Measurements from ENCODE around the gene ERGIC1. TPM values are rescaled to one million over a fixed set of nuclear protein-coding genes. Genes with fewer than 3 reads are reported as not detected.
A peak's percentile ranks its signal among the peaks of the same experiment; 100 is the strongest.

The ERGIC1 gene
- polyA plus RNA-seq, 1 donor from 2014 or later: 59.1 TPM

DNA sequence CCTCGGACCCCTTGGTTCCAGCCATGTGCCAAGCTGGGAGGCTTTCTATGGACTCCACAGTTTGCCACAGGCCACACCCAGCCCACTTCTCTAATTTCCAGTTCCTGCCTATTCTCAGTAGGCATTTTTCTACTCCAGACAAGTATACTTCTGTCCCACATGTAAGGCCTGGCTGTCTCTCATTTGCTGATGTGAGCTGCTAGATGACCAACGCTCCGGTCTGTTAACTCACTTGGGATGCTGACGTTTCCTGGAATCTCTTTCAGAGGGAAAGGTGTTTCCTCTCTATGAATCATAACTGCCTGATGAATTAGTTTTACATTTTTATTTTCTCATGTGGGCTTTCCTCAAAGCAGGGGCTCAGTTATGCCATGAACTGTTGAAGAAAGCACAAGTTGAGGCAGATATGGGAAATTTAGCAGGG, 36.3 kb downstream of the ERGIC1 start:
- H3F3A ChIP-seq (ENCODE audit: insufficient read depth, low read length, poor library complexity, severe bottlenecking): no peaks in the 10 kb centered on the region
- H3K9ac ChIP-seq (ENCODE audit: low read length): no peak overlapping the region
- no peaks in the 10 kb centered on the region for H3K36me3 ChIP-seq (ENCODE audit: insufficient read depth, low read length)
- H3K27ac ChIP-seq (ENCODE audit: low read length): no peak overlapping the region
- no peaks in the 10 kb centered on the region for H4K20me1 ChIP-seq (ENCODE audit: insufficient read depth)
- no peaks in the 10 kb centered on the region for H3K27me3 ChIP-seq (ENCODE audit: insufficient read depth, low read depth, low read length)
- no peaks in the 10 kb centered on the region for H3K9me3 ChIP-seq (ENCODE audit: low read length)
- TF ChIP-seq TAF1 (IDR thresholded peaks at IDR 0.05; ENCODE audit: low read depth) (no peak), SMC3 (conservative IDR thresholded peaks at IDR 0.05; ENCODE audit: poor library complexity) (no peak), MXI1 (conservative IDR thresholded peaks at IDR 0.05; ENCODE audit: poor library complexity, severe bottlenecking) (no peak), RAD21 (conservative IDR thresholded peaks at IDR 0.05) (no peak), POLR2AphosphoS5 (IDR thresholded peaks at IDR 0.05) (no peak), EP300 (conservative IDR thresholded peaks at IDR 0.05; ENCODE audit: poor library complexity, severe bottlenecking) (no peak), EZH2 (IDR thresholded peaks at IDR 0.05; ENCODE audit: borderline replicate concordance, insufficient read depth, low read length, poor library complexity, severe bottlenecking) (no peak)
- TF ChIP-seq, protein P1, sequence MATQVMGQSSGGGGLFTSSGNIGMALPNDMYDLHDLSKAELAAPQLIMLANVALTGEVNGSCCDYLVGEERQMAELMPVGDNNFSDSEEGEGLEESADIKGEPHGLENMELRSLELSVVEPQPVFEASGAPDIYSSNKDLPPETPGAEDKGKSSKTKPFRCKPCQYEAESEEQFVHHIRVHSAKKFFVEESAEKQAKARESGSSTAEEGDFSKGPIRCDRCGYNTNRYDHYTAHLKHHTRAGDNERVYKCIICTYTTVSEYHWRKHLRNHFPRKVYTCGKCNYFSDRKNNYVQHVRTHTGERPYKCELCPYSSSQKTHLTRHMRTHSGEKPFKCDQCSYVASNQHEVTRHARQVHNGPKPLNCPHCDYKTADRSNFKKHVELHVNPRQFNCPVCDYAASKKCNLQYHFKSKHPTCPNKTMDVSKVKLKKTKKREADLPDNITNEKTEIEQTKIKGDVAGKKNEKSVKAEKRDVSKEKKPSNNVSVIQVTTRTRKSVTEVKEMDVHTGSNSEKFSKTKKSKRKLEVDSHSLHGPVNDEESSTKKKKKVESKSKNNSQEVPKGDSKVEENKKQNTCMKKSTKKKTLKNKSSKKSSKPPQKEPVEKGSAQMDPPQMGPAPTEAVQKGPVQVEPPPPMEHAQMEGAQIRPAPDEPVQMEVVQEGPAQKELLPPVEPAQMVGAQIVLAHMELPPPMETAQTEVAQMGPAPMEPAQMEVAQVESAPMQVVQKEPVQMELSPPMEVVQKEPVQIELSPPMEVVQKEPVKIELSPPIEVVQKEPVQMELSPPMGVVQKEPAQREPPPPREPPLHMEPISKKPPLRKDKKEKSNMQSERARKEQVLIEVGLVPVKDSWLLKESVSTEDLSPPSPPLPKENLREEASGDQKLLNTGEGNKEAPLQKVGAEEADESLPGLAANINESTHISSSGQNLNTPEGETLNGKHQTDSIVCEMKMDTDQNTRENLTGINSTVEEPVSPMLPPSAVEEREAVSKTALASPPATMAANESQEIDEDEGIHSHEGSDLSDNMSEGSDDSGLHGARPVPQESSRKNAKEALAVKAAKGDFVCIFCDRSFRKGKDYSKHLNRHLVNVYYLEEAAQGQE (IDR thresholded peaks at IDR 0.05; ENCODE audit: borderline replicate concordance): no peak
- TF ChIP-seq, protein P2, sequence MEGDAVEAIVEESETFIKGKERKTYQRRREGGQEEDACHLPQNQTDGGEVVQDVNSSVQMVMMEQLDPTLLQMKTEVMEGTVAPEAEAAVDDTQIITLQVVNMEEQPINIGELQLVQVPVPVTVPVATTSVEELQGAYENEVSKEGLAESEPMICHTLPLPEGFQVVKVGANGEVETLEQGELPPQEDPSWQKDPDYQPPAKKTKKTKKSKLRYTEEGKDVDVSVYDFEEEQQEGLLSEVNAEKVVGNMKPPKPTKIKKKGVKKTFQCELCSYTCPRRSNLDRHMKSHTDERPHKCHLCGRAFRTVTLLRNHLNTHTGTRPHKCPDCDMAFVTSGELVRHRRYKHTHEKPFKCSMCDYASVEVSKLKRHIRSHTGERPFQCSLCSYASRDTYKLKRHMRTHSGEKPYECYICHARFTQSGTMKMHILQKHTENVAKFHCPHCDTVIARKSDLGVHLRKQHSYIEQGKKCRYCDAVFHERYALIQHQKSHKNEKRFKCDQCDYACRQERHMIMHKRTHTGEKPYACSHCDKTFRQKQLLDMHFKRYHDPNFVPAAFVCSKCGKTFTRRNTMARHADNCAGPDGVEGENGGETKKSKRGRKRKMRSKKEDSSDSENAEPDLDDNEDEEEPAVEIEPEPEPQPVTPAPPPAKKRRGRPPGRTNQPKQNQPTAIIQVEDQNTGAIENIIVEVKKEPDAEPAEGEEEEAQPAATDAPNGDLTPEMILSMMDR (IDR thresholded peaks at IDR 0.05; ENCODE audit: poor library complexity, severe bottlenecking): no peak
- no peaks in the 10 kb centered on the region for H3K79me2 ChIP-seq (replicated peaks; ENCODE audit: insufficient read depth, low read length)
- no peaks in the 10 kb centered on the region for H3K9me2 ChIP-seq (ENCODE audit: insufficient read depth, low read length)
- no peak overlapping the region for H3K4me3 ChIP-seq (ENCODE audit: low read length)
- no peak overlapping the region for H2AFZ ChIP-seq (ENCODE audit: low read depth, low read length)
- no peak overlapping the region for H3K4me2 ChIP-seq (ENCODE audit: low read length)

DNA sequence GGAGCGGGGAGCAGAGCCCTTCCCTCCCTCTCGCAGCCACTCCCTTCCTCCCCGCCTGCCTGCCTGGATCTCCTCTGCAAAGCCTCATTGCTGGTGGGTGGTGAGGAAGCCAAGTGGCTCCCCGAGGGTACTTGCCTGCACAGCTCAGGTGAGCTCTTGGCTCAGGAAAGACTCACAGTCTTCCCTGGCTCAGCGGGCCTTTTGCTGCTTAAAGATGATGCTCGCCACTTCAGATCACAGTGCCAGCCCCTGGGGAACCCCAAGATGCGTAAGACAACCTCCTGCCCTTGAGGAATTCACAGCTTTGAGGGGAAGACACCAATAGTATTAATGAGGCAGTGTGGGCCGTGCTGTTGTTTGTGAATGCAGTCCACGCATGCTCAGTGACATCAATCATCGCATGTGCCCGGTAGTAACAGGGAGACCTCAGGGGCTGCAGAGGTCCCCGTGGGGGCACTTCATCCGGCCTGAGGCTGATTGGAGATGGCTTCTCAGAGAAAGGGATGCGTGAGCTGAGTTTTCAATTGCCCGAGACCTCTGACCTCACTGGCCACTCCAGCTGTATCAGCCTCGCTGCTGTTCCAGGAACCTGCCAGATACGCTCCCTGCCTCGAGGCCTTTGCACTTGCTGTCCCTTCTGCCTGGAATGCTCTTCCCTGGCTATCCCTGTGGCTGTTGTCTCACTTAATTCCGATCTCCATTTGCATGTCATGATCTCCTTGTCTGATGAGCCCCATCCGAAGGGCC, 36.8 kb downstream of the ERGIC1 start:
- H4K20me1 ChIP-seq (ENCODE audit: insufficient read depth): no peaks in the 10 kb centered on the region
- no peak overlapping the region for H3K9ac ChIP-seq (ENCODE audit: low read length)
- H3K27ac ChIP-seq (ENCODE audit: low read length): no peak overlapping the region
- H3F3A ChIP-seq (ENCODE audit: insufficient read depth, low read length, poor library complexity, severe bottlenecking): no peaks in the 10 kb centered on the region
- no peaks in the 10 kb centered on the region for H3K79me2 ChIP-seq (replicated peaks; ENCODE audit: insufficient read depth, low read length)
- H3K36me3 ChIP-seq (ENCODE audit: insufficient read depth, low read length): no peaks in the 10 kb centered on the region
- no peak overlapping the region for H3K4me3 ChIP-seq (ENCODE audit: low read length)
- H3K9me2 ChIP-seq (ENCODE audit: insufficient read depth, low read length): no peaks in the 10 kb centered on the region
- no peaks in the 10 kb centered on the region for H3K27me3 ChIP-seq (ENCODE audit: insufficient read depth, low read depth, low read length)
- H2AFZ ChIP-seq (ENCODE audit: low read depth, low read length): no peak overlapping the region
- TF ChIP-seq, protein P1 (IDR thresholded peaks at IDR 0.05; ENCODE audit: borderline replicate concordance): no peak
- TF ChIP-seq POLR2AphosphoS5 (IDR thresholded peaks at IDR 0.05): peak; percentile 25
- H3K4me2 ChIP-seq (ENCODE audit: low read length): no peak overlapping the region
- no peaks in the 10 kb centered on the region for H3K9me3 ChIP-seq (ENCODE audit: low read length)
